PFSK-1 (cell line): ENCODE measurements around the gene DEPDC4.

Experiments
- FOXP2 ChIP-seq: optimal IDR thresholded peaks from 2 replicates; pipeline ENCODE3; 2011; ENCODE audit warnings: borderline replicate concordance, control low read depth, inconsistent platforms; ENCODE audit not compliant: insufficient read depth; ENCODE audit errors: extremely low read length, extremely low read depth
- POLR2AphosphoS5 ChIP-seq: IDR thresholded peaks from 2 replicates; pipeline ENCODE4 v1.6.1; 2012; ENCODE audit warnings: low read depth, mild to moderate bottlenecking, control low read depth, low read length, moderate library complexity
- SIN3A ChIP-seq: IDR thresholded peaks from 2 replicates; pipeline ENCODE4 v1.6.1; 2012; ENCODE audit warnings: mild to moderate bottlenecking, low read length, moderate library complexity, borderline replicate concordance; ENCODE audit not compliant: insufficient read depth
- TAF1 ChIP-seq: IDR thresholded peaks from 2 replicates; pipeline ENCODE4 v1.6.1; 2012; ENCODE audit warnings: low read length, control low read depth, borderline replicate concordance; ENCODE audit not compliant: insufficient read depth
- TF ChIP-seq, protein P1 (sequence below), 2 experiments: IDR thresholded peaks; 2 replicates each; pipeline versions ENCODE4 v1.6.1 to v1.8.0; 2011 to 2012; ENCODE audit warnings: low read depth in 2 of 2, low read length in 2 of 2, control low read depth in 1 of 2, inconsistent platforms in 1 of 2, mild to moderate bottlenecking in 1 of 2, moderate library complexity in 1 of 2; ENCODE audit not compliant: insufficient read depth in 1 of 2

Gene DEPDC4

DNA sequence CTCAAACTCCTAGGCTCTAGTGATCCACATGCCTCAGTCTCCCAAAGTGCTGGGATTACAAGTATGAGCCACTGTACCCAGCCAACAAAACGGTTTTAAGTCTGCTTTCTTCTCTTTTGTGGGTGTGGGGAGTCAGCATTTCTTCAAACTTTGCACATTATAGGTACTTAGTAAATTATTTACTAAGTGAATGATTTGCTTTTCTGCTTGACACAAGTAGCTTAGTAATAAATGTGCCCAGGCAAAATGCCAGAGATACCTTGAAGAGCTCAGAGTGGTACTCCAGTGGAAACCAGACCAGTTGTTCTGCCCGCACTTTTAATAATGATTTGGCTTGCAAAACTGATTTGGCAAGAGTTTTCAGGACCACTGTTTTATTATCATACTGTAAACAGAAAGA is 15.0 kb downstream of the DEPDC4 start:
- TF ChIP-seq POLR2AphosphoS5 (no peak), FOXP2 (no peak), SIN3A (no peak), TAF1 (no peak)
- TF ChIP-seq, protein P1, sequence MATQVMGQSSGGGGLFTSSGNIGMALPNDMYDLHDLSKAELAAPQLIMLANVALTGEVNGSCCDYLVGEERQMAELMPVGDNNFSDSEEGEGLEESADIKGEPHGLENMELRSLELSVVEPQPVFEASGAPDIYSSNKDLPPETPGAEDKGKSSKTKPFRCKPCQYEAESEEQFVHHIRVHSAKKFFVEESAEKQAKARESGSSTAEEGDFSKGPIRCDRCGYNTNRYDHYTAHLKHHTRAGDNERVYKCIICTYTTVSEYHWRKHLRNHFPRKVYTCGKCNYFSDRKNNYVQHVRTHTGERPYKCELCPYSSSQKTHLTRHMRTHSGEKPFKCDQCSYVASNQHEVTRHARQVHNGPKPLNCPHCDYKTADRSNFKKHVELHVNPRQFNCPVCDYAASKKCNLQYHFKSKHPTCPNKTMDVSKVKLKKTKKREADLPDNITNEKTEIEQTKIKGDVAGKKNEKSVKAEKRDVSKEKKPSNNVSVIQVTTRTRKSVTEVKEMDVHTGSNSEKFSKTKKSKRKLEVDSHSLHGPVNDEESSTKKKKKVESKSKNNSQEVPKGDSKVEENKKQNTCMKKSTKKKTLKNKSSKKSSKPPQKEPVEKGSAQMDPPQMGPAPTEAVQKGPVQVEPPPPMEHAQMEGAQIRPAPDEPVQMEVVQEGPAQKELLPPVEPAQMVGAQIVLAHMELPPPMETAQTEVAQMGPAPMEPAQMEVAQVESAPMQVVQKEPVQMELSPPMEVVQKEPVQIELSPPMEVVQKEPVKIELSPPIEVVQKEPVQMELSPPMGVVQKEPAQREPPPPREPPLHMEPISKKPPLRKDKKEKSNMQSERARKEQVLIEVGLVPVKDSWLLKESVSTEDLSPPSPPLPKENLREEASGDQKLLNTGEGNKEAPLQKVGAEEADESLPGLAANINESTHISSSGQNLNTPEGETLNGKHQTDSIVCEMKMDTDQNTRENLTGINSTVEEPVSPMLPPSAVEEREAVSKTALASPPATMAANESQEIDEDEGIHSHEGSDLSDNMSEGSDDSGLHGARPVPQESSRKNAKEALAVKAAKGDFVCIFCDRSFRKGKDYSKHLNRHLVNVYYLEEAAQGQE (IDR thresholded peaks at IDR 0.05; ENCODE audit: insufficient read depth in 1 of 2, low read depth in 2 of 2, low read length in 2 of 2): no peak

DNA sequence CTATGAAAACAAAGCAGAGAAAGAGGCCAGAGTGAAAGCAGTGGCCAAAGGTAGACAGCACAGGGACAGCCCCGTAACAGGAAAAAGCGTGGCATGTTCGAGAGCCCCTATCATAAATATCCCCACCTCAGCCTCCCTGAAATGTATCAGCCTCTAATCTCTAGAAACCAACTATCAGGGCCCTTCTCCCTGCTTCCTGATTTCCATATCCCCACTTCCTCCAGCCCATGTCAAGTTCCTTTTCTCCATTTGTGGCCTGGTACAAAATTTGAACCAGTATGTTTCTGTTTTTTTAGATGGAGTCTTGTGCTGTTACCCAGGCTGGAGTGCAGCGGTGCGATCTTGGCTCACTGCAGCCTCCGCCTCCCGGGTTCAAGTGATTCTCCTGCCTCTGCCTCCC is 16.9 kb downstream of the DEPDC4 start:
- no peak for TF ChIP-seq FOXP2
- no peak for TF ChIP-seq SIN3A
- TF ChIP-seq TAF1: no peak
- TF ChIP-seq POLR2AphosphoS5: no peak
- TF ChIP-seq, protein P1 (IDR thresholded peaks at IDR 0.05; ENCODE audit: insufficient read depth in 1 of 2, low read depth in 2 of 2, low read length in 2 of 2): no peak

DNA sequence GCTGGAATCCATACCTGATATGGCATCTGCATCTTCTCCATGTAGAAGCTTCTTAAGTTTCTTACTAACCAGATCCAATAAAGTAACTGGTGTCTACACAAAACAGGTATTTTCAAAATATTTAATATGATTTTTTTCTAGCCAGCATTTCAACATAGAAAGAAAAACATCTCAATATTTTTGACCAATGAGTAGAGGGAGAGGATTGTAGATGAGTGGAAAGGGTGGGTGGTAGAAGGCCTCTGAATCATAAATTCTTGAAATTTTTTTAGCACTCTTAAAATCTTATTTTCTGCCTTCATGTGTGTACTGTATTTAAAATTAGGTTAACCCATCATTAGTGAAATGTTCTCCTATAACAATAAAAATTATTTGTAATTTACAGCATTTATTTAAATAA is 18.0 kb downstream of the DEPDC4 start:
- TF ChIP-seq POLR2AphosphoS5: no peak
- TF ChIP-seq FOXP2: no peak
- TF ChIP-seq, protein P1 (IDR thresholded peaks at IDR 0.05; ENCODE audit: insufficient read depth in 1 of 2, low read depth in 2 of 2, low read length in 2 of 2): no peak
- no peak for TF ChIP-seq SIN3A
- no peak for TF ChIP-seq TAF1

DNA sequence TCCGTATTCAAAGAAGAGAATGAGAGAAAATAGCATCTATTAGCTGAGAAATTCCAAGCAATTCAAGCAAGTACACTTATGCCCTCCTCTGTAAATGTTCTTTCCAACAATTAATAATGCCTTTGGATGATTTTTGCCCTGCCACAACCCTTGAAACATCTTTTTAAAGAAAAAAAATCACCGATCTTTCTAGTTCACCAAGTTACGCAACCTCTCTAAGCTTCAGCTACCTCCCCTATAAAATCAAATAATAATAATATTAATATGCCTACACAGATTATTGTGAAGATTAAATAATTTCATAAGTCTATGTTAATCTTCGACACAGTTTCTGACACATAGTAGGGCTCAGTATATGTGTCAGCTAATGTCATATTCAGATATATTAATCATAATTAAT is 19.1 kb downstream of the DEPDC4 start:
- no peak for TF ChIP-seq SIN3A
- no peak for TF ChIP-seq FOXP2
- no peak for TF ChIP-seq TAF1
- TF ChIP-seq POLR2AphosphoS5: no peak
- TF ChIP-seq, protein P1 (IDR thresholded peaks at IDR 0.05; ENCODE audit: insufficient read depth in 1 of 2, low read depth in 2 of 2, low read length in 2 of 2): no peak

DNA sequence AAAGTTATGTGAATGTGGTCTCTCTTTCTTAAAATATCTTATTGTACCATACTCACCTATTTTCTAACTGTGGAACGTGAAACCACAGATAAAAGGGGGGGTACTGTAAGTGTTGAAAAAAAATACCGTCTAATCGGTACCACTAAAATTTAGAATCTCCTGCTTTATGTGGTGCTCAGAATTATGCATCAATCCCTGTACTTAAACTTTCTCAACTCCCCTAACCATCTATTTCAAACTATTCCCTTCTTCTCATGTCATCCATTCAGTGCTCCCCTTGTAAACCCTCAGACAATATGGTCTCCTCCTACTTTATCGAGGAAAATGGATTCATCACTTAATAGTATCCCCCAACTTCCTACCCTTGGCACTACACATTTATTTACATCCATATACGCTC is 23.7 kb downstream of the DEPDC4 start:
- TF ChIP-seq POLR2AphosphoS5: no peak
- TF ChIP-seq, protein P1 (IDR thresholded peaks at IDR 0.05; ENCODE audit: insufficient read depth in 1 of 2, low read depth in 2 of 2, low read length in 2 of 2): no peak
